HS-27A (cell line): ENCODE data around the gene CCDC7.
"Not testable (repeated sequence)": the region's sequence is repeated elsewhere in the genome, so short reads cannot be mapped to it uniquely, and the experiment has no call there.

Experiments used
- DNase-seq: peaks from one replicate; pipeline ENCODE4 v3.0.0-alpha.2; 2012; ENCODE audit warnings: low read depth, missing footprints

Gene CCDC7

DNA sequence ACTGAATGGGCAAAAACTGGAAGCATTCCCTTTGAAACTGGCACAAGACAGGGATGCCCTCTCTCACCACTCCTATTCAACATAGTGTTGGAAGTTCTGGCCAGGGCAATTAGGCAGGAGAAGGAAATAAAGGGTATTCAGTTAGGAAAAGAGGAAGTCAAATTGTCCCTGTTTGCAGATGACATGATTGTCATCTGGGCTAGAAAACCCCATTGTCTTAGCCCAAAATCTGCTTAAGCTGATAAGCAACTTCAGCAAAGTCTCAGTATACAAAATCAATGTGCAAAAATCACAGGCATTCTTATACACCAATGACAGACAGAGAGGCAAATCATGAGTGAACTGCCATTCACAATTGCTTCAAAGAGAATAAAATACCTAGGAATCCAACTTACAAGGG, 116.8 kb downstream of the CCDC7 start:
- not testable (repeated sequence) for DNase-seq

DNA sequence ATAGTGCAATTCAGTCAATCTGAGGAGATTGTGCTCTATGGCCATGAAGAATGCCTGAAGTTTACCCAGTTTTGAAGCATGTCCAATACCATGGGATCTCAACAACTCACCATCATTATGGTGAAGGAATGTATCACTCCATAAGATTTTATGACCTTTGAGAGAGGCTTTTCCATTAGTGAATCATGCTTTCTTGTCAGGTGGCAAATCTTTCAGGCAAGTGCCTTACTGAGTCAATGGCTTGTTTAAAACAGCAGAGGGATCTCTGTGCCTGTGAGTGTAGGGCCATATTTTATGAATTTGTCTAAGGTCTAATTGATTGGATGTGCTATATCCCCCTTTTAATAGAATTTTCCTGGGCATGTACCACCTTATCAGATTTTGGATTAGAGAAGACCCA, 131.5 kb downstream of the CCDC7 start:
- DNase-seq, result no peak

DNA sequence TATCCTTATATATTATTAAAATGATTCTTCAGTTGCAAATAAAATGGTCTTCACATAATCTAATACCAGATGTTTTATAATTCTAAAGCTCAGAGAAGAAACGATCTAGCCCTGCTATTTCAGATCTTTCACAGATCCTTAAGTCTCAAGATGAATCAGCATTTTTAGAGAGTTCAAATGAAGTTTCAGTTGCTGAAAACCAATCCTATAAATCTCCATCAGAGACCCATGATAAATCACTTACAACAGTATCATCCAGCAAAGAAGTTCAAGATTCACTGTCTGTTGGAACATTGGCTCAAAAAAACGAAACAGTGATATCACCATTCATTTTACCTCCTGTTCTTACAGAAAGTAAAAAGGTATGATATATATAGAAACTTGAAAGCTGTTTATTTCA, 137.0 kb downstream of the CCDC7 start:
- DNase-seq, result no peak

DNA sequence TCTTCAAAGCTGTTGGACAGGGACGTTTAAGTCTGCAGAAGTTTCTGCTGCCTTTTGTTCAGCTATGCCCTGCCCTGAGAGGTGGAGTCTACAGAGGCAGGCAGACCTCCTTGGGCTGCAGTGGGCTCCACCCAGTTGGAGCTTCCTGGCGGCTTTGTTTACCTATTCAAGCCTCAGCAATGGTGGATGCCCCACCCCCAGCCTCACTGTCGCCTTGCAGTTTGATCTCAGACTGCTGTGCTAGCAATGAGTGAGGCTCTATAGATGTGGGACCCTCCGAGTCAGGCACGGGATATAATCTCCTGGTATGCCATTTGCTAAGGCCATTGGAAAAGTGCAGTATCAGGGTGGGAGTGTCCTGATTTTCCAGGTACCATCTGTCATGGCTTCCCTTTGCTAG, 152.1 kb downstream of the CCDC7 start:
- DNase-seq, result not testable (repeated sequence)

DNA sequence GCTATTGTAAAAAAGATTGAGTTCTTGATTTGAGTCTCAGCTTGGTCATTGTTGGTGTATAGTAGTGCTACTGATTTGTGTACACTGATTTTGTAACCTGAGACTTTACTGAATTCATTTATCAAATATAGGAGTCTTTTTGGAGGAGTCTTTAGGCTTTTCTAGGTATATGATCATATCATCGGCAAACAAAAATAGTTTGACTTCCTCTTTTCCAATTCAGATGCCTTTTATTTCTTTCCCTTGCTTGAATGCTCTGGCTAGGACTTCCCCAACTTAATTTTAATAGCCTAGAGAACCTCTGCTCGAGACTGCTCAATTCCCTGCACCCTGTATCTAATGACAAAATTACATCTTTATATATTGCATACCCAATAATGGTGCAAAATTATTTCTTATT, 154.4 kb downstream of the CCDC7 start:
- DNase-seq, result no peak

DNA sequence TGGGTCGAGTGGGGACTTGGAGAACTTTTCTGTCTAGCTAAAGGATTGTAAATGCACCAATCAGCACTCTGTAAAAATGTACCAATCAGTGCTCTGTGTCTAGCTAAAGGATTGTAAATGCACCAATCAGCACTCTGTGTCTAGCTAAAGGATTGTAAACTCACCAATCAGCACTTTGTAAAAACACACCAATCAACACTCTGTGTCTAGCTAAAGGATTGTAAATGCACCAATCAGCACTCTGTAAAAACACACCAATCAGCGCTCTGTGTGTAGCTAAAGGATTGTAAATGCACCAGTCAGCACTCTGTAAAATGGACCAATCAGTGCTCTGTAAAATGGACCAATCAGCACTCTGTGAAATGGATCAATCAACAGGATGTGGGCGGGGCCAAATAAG, 155.6 kb downstream of the CCDC7 start:
- DNase-seq, result not testable (repeated sequence)

DNA sequence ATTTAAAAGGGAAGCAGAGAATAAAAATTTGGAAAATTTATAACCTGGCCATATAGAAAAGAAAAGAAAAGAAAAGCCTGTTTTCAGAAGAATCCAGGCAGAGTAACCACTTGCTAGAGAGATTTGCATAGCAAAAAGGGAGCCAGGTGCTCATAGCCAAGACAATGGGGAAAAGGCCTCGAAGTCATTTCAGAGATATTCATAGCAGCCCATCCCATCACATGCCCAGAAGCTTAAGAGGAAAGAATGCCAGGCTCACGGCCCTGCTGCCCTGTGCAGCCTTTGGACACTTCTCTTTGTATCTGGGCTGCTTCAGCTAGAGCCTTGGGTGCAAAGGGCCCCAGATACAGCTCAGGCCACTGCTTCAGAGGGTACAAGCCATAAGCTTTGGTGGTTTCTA, 159.8 kb downstream of the CCDC7 start:
- no peak for DNase-seq

DNA sequence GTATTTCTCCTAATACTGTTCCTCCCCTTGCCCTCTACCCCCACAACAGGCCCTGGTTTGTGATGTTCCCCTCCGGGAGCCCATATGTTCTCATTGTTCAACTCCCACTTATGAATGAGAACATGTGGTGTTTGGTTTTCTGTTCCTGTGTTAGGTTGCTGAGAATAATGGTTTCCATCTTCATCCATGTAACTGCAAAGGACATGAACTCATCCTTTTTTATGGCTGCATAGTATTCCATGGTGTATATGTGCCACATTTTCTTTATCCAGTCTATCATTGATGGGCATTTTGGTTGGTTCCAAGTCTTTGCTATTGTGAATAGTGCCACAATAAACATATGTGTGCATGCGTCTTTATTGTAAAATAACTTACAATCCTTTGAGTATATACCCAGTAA, 164.6 kb downstream of the CCDC7 start:
- DNase-seq, result not testable (repeated sequence)

DNA sequence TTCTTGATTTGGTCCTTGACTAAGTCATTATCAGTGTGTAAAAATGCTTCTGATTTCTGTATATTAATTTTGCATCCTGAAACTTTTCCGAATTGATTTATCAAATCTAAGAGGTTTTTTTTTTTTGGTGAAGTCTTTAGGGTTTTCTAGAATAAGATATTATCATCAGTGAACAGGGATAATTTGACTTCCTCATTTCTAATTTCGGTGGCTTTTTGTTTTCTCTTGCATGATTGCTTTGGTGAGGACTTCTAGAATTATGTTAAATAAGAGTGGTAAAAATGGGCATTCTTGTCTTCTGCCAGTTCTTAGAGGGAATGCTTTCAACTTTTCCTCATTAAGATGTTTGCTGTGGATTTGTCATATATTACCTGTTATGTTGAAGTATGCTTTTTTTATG, 170.5 kb downstream of the CCDC7 start:
- DNase-seq, result no peak

DNA sequence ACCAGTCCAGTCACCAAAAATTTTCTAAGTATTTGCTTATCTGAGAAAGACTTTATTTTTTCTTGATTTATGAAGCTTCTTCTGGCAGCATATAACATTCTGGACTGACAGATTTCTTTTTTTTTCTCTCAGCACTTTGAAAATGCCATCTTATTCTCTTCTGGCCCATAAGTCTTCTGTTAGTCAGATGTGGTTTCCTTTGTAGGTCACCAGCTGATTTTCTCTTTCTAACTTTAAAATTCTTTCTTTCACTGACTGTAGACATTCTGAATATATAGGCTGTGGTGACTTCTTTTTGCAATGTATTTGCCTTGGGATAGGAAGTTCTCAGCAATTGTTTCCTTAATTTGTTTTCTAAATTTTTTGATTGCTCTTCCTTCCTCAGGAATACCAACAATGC, 172.5 kb downstream of the CCDC7 start:
- DNase-seq, result no peak

DNA sequence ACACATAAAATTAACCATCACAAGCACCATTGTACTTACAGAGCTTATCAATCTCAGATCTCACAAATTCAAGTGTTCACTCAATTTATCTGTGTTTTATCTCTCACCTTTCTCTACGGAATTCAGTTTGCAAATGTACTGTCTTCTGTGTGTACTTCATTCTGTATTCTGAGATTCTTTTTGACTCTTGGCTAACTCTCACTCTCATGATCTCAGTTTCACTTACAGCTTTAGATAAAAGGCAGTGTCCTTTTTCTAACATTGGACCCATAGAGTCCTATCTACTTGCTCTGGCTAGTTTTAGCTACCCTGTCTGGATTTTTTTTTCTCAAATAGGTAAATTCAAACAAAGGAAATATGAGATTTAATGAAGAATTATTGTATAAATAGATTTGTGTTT, 176.0 kb downstream of the CCDC7 start:
- no peak for DNase-seq

DNA sequence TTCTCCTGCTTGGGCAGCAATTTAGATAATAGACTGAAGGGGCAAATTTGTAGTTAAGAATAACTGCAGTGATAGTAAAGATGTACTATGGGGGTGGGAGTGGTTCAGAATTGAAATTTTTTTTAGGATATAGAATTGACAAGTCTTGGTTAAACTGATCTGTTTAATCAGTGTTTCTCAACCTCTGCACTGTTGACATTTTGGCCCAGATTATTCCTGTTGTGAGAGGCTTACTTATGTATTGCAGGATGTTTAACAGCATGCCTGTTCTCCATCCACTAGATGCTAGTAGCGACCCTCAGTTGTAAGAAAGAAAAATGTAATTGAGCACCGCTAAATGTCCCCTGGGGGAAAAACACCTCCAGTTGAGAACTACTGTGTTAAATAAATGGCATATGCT, 176.5 kb downstream of the CCDC7 start:
- no peak for DNase-seq

DNA sequence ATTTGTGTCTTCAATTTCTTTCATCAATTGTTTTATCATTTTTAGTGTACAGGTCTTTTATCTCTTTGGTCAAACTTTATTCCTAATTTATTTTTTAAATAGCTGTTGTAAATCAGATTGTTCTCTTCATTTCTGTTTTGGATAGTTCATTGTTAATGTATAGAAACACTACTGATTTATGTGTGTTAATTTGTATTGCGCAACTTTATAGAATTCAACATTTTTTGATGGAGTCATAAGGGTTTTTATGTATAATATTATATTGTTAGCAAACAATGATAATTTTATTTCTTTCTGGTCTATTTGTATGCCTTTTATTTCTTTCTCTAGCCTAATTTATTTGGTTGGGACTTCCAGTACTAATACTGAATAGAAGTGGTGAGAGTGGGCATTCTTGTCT, 181.2 kb downstream of the CCDC7 start:
- DNase-seq, result no peak

DNA sequence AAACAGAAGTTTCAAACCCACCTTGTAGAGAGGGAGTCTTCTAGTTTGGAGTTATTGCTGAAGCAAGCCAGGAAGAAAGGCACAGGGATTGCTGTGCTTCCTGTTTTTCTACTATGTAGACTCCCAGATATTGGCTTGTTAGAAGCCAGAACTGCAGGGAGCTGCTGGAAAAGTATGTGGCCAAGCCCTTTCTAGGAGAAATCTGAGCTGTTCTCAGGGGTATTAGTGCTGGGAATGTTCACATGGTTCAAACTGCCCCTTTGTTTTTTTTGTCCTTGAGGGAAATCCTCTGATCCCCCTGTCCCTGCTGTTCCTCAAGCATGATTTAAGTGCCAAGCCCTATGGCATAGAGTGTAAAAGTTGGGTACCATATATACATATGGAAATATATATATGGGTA, 184.0 kb downstream of the CCDC7 start:
- no peak for DNase-seq

DNA sequence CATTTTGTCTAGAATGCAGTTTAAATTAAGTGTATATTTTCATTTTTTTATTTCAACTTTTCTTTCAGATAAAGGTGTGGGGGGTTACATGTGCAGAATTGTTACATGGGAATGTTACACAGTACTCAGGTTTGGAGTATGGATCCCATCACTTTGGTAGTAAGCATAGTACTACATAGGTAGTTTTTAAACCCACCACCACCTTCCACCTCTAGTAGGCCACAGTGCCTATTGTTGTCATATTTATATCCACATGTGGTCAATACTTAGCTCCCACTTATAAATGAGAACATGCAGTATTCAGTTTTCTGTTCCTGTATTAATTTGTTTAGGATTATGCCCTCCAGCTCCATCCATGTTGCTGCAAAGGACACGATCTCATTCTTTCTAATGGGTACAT, 200.6 kb downstream of the CCDC7 start:
- DNase-seq, result no peak

DNA sequence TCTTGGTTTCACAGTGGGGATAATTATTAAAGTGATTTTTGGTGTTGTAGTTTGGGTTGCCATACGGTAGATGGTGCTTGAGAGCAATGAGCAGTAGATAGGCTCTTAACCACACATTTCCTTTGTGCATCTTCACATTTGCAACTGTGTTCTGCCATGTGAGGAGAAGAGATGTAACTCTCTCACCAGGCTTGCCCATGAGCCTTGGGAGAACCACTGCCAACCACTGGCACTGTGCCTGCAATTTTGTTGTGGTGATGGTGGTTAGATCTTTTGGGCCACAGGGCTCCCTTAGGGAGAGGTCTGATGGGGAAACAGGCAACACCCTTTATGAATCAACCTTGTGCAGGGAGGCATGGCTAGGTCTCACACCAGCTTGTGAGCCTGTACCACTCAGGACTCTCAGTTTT, 204.3 kb downstream of the CCDC7 start:
- DNase-seq, result no peak

DNA sequence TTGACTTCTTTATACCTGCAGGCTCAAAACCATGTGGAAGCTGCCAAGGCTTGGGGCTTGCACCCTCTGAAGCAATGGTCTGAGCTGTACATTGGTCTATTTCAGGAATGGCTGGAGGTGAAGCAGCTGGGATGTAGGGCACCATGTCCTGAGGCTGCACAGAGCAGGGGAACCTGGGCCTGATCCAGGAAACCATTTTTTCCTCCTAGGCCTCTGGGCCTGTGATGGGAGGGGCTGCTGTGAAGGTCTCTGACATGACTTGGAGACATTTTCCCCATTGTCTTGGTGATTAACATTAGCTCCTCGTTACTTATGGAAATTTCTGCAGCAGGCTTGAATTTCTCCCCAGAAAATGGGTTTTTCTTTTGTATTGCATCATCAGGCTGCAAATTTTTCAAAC, 211.5 kb downstream of the CCDC7 start:
- DNase-seq, result not testable (repeated sequence)

DNA sequence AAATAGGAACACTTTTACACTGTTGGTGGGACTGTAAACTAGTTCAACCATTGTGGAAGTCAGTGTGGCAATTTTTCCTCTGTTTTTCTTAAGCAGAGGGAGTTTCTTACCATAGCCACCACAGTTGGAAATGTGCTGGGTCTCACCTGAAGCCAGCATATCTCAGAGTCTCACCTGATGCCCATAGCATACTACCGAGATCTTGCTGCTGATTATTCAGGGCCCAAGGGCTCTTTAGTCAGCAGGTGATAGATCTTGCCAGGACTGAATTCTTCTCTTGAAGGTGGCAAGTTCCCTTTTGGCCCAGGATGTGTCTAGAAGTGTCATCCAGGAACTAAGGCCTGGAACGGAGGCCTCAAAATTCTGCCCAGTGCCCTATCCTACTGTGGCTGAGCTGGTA, 215.4 kb downstream of the CCDC7 start:
- DNase-seq, result no peak

DNA sequence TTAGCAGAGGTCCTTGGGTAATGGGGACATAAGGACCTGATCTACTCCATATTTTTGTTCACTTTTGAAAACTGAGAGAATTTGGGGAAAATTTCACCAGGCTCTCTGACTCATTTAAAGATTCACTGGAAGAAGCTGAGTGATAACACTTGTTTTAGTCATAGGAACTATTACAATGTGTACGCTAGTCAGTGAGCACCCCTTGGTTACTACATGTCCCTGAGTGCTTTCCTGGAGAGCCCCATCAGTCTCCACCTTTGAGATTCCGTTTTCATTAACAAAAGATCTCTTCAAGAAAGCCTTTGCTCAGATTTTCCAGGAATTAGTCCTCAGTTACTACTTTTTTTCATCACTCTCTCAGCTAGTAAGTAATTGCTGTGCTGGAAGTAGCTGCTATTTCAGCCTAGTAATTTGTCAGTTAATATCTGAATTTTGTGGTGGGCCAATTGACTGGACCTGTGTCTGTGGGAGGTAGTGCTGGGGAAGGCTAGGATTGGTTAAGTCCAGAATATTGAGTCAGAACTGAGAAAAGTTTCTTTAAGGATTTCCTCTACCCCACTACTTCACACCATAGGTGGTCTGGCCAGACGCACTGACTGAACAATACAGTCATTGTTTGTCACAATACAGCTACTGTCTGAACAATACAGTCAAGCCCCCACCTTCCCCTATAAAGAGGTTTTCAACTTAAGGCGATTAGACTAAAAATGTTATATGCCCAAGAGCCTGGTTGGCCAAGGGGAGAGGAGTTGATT, 235.0 kb downstream of the CCDC7 start:
- no peak for DNase-seq

DNA sequence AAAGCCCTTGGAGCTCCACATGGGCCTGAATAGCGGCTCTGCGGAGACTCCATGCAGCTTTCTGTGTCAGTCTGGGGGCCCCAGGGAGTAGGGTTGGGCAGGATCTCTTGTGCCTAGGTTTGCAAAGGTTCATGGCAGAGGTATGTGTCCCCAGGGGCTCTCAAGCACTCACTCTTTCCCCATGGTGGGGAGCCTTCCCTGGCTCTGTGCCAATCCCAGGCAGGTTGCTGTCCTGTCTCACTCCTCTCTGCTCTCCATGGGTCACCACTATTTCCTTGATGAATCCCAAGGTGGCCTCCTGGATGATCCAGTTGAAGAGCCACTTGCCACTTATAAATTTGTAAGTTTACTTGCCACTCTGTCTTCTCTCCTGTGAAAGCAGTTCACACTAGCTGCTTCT, 238.4 kb downstream of the CCDC7 start:
- DNase-seq, result no peak

DNA sequence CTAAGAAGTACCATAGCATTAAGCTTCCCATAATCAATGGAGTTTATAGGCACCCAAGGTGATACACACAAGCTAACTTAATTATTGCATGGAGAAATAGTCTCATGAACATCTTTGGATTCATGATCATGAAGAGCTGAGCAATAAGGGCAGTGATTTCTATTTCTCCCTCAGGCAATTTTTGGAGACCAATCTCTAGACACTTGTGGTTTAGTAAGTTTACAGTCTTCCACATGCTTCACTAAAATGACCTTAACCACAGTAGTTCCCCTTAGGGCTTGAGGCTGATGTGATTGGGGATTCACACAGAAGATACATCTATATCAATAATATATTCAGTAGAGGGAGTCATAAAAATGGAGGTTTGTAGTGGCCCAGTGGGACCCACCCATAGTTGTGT, 241.2 kb downstream of the CCDC7 start:
- DNase-seq, result no peak

DNA sequence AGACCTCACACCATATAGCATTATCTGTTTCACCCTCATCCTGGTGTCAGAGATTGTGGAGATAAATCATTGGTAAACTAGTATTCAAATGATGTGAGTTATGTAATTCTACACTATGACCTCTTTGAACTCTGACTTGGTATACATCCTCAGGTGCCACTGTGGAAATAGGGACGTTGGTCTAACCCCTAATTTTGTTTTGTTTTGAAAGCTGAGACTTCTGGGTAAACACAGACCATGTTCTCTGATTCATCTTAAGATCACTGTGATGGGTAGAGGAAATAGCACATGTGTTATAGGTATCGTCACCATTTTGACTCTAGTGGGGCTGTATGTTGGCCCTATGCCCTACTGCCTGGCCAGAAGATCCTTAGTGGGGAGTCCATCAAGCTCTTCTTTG, 241.6 kb downstream of the CCDC7 start:
- no peak for DNase-seq

DNA sequence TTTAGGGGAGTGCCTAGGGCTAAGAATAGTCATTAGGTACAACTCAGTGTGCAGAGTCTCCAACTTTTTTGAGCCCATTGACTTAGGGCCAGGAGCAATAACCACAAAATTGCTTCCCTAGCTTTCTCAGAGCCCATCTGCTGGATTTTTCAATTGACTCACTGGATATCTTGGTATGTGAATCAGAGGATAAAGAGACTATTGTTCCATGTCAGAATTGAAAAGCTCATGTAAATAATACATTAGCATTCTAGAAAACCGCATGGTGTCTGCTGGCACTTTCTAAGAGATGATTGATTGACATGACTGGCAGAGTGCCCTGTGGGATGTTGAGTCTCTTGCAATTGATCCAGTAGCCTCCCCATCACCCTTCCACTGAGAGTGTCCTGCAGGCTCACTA, 246.2 kb downstream of the CCDC7 start:
- DNase-seq, result peak; percentile 31

DNA sequence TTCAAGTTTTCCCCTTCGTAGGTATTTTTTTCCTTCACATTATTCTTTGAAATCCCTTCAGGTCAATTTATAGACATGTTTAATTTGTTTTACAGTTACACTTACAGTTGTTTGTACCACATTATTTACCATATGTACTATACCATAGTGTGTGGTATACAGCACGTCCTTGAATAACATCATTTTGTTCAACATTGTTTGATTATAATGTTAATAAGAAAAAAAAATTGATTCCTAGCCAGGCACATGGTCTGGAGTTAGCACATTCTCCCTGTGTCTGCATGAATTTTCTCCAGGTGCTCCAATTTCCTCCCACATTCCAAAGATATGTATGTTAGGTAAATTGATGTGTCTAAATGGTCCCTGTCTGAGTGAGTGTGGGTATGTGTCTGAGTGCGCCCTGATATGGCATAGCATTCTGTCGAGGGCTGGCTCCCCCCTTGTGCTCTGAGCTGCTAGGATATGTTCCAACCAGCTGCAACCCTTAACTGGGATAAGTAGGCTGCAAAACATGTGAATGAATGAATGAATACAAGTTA, 247.6 kb downstream of the CCDC7 start:
- no peak for DNase-seq
